Activated naive CD8-positive, alpha-beta T cell treated with anti-CD3 and anti-CD28 coated beads, Interleukin-2, amount 50 U/mL, for 24 hours (primary cell): Measurements from ENCODE around the gene JADE1.

ENCODE experiments used
- ATAC-seq: fragments of 150-1000 bp; cut with Tn5 transposase; one replicate; pipeline ENCODE4 v1.10.0; 2021
- DNase-seq: peaks from one replicate; pipeline ENCODE4 v3.0.0; 2021
- H3K27ac Mint-ChIP-seq: one replicate; pipeline ENCODE4 v1.8.0; 2021; ENCODE audit warnings: mild to moderate bottlenecking, mixed read lengths
- H3K27me3 Mint-ChIP-seq: one replicate; pipeline ENCODE4 v1.8.0; 2021; ENCODE audit warnings: mixed read lengths
- H3K36me3 Mint-ChIP-seq: one replicate; pipeline ENCODE4 v1.8.0; 2021; ENCODE audit warnings: low read depth, mixed read lengths
- H3K4me1 Mint-ChIP-seq: one replicate; pipeline ENCODE4 v1.8.0; 2021; ENCODE audit warnings: mixed read lengths
- H3K4me3 Mint-ChIP-seq: one replicate; pipeline ENCODE4 v1.8.0; 2021; ENCODE audit warnings: mild to moderate bottlenecking, moderate library complexity, mixed read lengths
- H3K9me3 Mint-ChIP-seq: one replicate; pipeline ENCODE4 v1.8.0; 2021; ENCODE audit warnings: mixed read lengths

Gene JADE1

GRCh38 chr4:128809477-128810330 is at the start of gene JADE1:
TSS of gene JADE1 (plus strand) at chr4:128809700. CDS start at chr4:128831759, 22,059 bp downstream.
- DNase-seq (peak; percentile 89), ATAC-seq (peak; percentile 79)
- Mint-ChIP-seq H3K27me3 (no peaks in the 10 kb centered on the region), H3K9me3 (no peaks in the 10 kb centered on the region), H3K4me3 (peak within 1 kb of the TSS; percentile 97), H3K4me1 (peaks cover 22% of the 10 kb centered on the region), H3K27ac (peak within 1 kb of the TSS; percentile 99), H3K36me3 (peaks cover 4% of the 10 kb centered on the region)

DNA sequence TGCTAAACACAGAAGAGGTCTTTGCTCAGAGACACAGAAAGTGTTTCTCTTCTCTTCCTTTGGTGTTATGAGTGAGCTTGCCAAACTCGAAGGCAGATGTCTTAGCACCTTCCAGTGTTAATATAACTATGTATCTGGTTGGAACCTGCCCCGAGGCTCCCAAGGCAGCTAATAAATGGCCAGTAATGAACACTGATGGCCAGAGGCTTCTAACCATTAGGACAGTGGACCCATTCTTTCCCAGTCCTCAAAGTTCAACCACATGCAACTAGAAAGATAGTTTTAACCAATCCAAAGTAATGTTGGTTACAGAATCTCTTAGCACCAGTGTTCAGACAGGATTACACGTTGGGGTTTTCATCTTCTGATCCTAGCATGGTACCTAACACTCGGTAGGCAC is 42.7 kb upstream of the JADE1 start:
- ATAC-seq (no peak), DNase-seq (no peak)
- Mint-ChIP-seq H3K36me3 (no peaks in the 10 kb centered on the region), H3K4me1 (no peaks in the 10 kb centered on the region), H3K27ac (no peak overlapping the region), H3K27me3 (no peaks in the 10 kb centered on the region), H3K9me3 (no peaks in the 10 kb centered on the region), H3K4me3 (no peak overlapping the region)

DNA sequence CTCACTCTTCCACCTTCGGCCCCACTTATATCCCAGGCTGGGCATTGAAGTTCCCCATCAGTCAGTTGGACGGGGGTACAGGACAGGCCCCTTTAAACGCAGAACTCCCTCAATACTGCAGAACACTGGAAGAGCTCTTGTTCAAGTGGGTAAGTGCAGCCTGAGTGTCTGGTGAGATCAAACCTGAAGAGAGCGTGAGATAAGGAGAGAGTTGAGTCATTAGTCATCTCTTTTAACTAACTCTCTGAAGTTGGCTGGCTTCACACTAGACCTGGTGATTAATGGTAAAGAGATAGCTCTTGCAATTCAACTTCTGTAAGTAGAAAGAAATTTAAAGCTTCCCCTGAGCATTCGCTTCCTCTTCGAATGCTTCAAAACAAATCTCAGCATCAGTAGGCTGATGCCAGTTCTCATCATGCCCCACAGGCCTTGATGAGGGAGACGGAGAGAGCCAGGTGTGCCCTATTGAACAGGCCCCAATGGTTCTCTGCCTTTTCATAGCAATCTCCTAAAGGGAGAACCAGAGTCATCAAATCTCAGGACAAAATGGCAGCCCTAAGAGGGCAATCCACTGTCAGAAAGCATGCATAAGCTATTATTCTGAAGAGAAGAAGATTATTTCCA is 41.0 kb upstream of the JADE1 start:
- H3K36me3 Mint-ChIP-seq, result no peaks in the 10 kb centered on the region
- ATAC-seq, result no peak
- H3K27ac Mint-ChIP-seq, result no peak overlapping the region
- no peak for DNase-seq
- no peak overlapping the region for H3K4me3 Mint-ChIP-seq
- no peaks in the 10 kb centered on the region for H3K4me1 Mint-ChIP-seq
- no peaks in the 10 kb centered on the region for H3K27me3 Mint-ChIP-seq
- H3K9me3 Mint-ChIP-seq, result no peaks in the 10 kb centered on the region

DNA sequence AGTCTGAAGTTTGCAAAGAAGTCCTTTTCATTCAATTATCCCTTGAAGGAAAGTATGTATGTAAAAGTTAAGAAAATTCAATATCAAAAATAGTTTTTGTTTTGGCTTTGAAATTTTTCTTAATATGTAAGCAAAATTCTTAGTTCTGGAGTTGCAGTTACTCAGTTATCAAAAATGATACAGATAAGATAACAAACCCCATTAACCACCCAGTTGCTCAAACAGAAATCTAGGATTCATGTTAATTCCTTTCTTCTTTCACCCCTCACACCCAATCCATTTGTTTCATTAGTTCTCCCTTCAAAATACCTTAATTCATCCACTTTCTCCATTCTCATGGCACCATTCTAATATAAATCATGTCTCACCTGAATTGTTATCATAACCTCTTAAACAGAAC is 40.5 kb upstream of the JADE1 start:
- no peak for DNase-seq
- Mint-ChIP-seq H3K27me3 (no peaks in the 10 kb centered on the region), H3K27ac (no peak overlapping the region), H3K36me3 (no peaks in the 10 kb centered on the region), H3K4me1 (no peaks in the 10 kb centered on the region), H3K9me3 (no peaks in the 10 kb centered on the region), H3K4me3 (no peak overlapping the region)
- ATAC-seq, result no peak

GRCh38 chr4:128770807-128771206 is 38.7 kb upstream of the JADE1 start:
- H3K27ac Mint-ChIP-seq, result no peak overlapping the region
- no peaks in the 10 kb centered on the region for H3K4me1 Mint-ChIP-seq
- ATAC-seq, result no peak
- no peak overlapping the region for H3K4me3 Mint-ChIP-seq
- H3K36me3 Mint-ChIP-seq, result no peaks in the 10 kb centered on the region
- DNase-seq, result no peak
- no peaks in the 10 kb centered on the region for H3K27me3 Mint-ChIP-seq
- no peaks in the 10 kb centered on the region for H3K9me3 Mint-ChIP-seq

- ATAC-seq (no peak), DNase-seq (no peak)
- Mint-ChIP-seq H3K27ac (no peak overlapping the region), H3K36me3 (no peaks in the 10 kb centered on the region), H3K27me3 (no peaks in the 10 kb centered on the region), H3K4me3 (no peak overlapping the region), H3K4me1 (no peaks in the 10 kb centered on the region), H3K9me3 (no peaks in the 10 kb centered on the region)
Observed at GRCh38 chr4:128775477-128775876, 34.0 kb upstream of the JADE1 start.

GRCh38 chr4:128775916-128776315 is 33.6 kb upstream of the JADE1 start:
- ATAC-seq (no peak), DNase-seq (no peak)
- Mint-ChIP-seq H3K4me3 (no peak overlapping the region), H3K27me3 (no peaks in the 10 kb centered on the region), H3K4me1 (no peaks in the 10 kb centered on the region), H3K27ac (no peak overlapping the region), H3K9me3 (no peaks in the 10 kb centered on the region), H3K36me3 (no peaks in the 10 kb centered on the region)

DNA sequence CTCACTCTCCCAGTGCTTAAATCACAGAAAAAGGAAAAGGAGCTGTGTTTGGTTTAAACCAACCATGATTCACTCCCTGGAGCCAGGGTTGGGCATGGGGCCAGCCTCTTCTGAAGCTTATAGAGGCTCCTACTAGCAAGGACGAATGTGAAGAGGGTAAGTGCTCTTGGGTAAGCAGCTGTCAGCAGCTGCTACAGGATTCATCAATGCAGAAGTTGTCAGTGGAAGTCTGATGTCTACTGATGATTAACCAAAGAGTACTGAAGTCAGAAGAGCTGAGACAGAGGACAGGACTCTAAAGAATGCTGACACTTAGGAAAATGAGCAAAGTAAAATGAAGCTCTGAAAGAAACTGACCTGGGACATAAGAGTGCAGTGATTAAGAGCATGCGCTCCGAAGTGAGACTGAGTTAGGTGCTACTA is 32.7 kb upstream of the JADE1 start:
- Mint-ChIP-seq H3K36me3 (no peaks in the 10 kb centered on the region), H3K4me1 (no peaks in the 10 kb centered on the region), H3K9me3 (no peaks in the 10 kb centered on the region), H3K4me3 (no peak overlapping the region), H3K27ac (no peak overlapping the region), H3K27me3 (peaks cover 1% of the 10 kb centered on the region)
- DNase-seq (no peak), ATAC-seq (no peak)

DNA sequence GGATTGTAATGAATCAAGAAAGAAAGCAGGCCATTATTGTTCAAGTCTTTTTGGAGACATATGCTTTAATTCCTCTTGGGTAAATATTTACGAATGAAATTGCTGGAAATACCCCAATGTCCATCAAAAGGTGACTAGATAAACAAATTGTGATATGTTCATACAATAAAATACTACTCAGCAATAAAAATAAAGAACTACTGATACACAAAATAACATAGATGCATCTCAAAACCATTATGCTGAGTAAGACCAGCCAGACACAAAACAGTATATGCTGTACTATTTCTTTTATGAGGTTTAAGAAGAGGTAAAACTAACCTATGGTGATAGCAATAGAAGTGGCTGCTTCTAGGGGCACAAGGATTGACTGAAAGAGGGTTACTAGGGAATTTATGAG is 28.8 kb upstream of the JADE1 start:
- no peak overlapping the region for H3K4me3 Mint-ChIP-seq

DNA sequence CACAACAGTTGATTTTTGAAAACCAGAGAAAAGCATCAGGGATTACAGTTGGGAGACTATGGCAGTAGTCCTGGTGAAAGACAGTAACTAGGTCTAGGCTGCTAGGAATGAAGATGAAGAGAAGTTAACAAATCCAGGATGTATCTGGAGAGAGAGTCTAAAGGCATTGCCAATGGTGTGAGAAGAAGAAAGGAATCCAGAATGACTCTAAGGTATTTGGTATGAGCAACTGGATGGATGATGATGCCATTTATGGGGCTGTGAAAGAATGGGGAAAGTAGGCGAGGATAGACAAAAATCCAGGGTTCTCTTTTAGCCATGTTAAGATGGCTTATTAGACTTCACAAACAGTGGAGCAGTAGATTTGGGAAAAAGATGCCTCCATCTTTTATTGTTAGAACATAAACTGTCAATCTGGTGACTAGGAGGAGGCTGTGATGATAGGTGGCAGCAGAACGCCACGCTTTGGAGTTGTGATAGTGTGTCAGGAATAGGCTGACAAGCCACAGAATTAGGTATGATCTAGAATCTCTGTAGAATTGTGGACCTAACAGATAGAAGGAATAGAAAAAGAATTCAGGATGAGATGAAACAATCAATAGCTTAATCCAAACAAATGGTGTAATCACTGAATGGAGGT is 27.3 kb upstream of the JADE1 start:
- Mint-ChIP-seq H3K27ac (no peak overlapping the region), H3K36me3 (no peaks in the 10 kb centered on the region), H3K4me3 (no peak overlapping the region), H3K4me1 (no peaks in the 10 kb centered on the region), H3K27me3 (peaks cover 1% of the 10 kb centered on the region), H3K9me3 (no peaks in the 10 kb centered on the region)
- DNase-seq (peak; percentile 25), ATAC-seq (no peak)

More for the DNA sequence above, 28.8 kb upstream of the JADE1 start:
- Mint-ChIP-seq H3K9me3 (no peaks in the 10 kb centered on the region), H3K27ac (no peak overlapping the region), H3K4me1 (no peaks in the 10 kb centered on the region), H3K27me3 (peaks cover 1% of the 10 kb centered on the region), H3K36me3 (no peaks in the 10 kb centered on the region)
- DNase-seq (no peak), ATAC-seq (no peak)

DNA sequence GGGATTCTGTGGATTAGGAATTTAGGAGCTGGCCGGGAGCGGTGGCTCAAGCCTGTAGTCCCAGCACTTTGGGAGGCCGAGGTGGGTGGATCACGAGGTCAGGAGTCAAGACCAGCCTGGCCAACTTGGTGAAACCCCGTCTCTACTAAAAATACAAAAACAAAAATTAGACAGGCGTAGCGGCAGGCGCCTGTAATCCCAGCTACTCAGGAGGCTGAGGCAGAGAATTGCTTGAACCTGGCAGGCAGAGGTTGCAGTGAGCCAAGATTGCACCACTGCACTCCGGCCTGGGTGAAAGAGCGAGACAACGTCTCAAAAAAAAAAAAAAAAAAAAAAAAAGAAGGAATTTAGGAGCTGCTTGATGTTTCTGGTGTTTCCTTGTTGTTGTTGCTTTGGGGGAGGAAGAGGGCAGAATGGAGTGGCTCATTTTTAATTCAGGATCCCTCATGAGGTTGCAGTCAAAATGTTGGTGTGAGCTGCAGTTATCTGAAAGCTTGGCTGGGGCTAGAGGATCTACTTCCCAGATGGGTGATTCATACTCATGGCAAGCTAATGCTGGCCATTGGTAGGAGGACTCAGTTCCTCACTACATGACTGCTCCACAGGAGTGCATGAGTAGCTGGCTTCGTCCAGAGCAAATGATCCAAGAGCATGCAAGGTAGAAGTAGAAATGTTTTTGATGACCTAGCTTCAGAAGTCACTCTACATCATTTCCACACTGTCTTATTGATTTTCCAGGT is 26.5 kb upstream of the JADE1 start:
- H3K9me3 Mint-ChIP-seq, result no peaks in the 10 kb centered on the region
- H3K36me3 Mint-ChIP-seq, result no peaks in the 10 kb centered on the region
- H3K27ac Mint-ChIP-seq, result no peak overlapping the region
- DNase-seq (no peak), ATAC-seq (no peak)
- H3K27me3 Mint-ChIP-seq, result peaks cover 1% of the 10 kb centered on the region
- no peak overlapping the region for H3K4me3 Mint-ChIP-seq
- no peaks in the 10 kb centered on the region for H3K4me1 Mint-ChIP-seq

- H3K9me3 Mint-ChIP-seq, result no peaks in the 10 kb centered on the region
- H3K4me3 Mint-ChIP-seq, result no peak overlapping the region
- no peak for DNase-seq
- no peak for ATAC-seq
- H3K27me3 Mint-ChIP-seq, result no peaks in the 10 kb centered on the region
- no peaks in the 10 kb centered on the region for H3K36me3 Mint-ChIP-seq
- no peak overlapping the region for H3K27ac Mint-ChIP-seq
- no peaks in the 10 kb centered on the region for H3K4me1 Mint-ChIP-seq
Observed at GRCh38 chr4:128787509-128788311, 21.8 kb upstream of the JADE1 start.

GRCh38 chr4:128793859-128794672 is 15.4 kb upstream of the JADE1 start:
- DNase-seq (no peak), ATAC-seq (no peak)
- H3K27ac Mint-ChIP-seq, result no peak overlapping the region
- no peaks in the 10 kb centered on the region for H3K36me3 Mint-ChIP-seq
- no peak overlapping the region for H3K4me3 Mint-ChIP-seq
- H3K4me1 Mint-ChIP-seq, result no peaks in the 10 kb centered on the region
- H3K27me3 Mint-ChIP-seq, result no peaks in the 10 kb centered on the region
- no peaks in the 10 kb centered on the region for H3K9me3 Mint-ChIP-seq
